Natural killer cell (primary cell): ENCODE results near the gene ARAF. TPM values are rescaled to one million over a fixed set of nuclear protein-coding genes. Genes with fewer than 3 reads are reported as not detected.

Source experiments
- ATAC-seq, 3 donors: fragments of 150-1000 bp in 2 of 3; fragments of 200-7000 bp in 1 of 3; cut with Tn5 transposase; 1 replicate in 1 of 3; 2 replicates in 2 of 3; pipeline ENCODE4 v1.10.0; 2021; ENCODE audit warnings: mild to moderate bottlenecking in 2 of 3, moderate library complexity in 2 of 3
- DNase-seq, 2 donors: peaks; one replicate each; pipeline versions ENCODE4 v3.0.0 to v3.0.0-alpha.2; 2013 to 2021; ENCODE audit warnings: mixed read lengths in 1 of 2
- H3K27ac ChIP-seq: one replicate; pipeline ENCODE4 v1.5.1; 2013; ENCODE audit warnings: mild to moderate bottlenecking, low read length
- H3K27me3 ChIP-seq: one replicate; pipeline ENCODE4 v1.6.1; 2013; ENCODE audit warnings: low read length; ENCODE audit not compliant: control insufficient read depth, insufficient read depth
- H3K36me3 ChIP-seq: one replicate; pipeline ENCODE4 v1.6.1; 2013; ENCODE audit warnings: low read length; ENCODE audit not compliant: control insufficient read depth, insufficient read depth
- H3K4me1 ChIP-seq: one replicate; pipeline ENCODE4 v1.6.1; 2013; ENCODE audit warnings: low read length; ENCODE audit not compliant: control insufficient read depth, insufficient read depth
- H3K4me3 ChIP-seq: one replicate; pipeline ENCODE4 v1.5.1; 2013; ENCODE audit warnings: low read length
- H3K9me3 ChIP-seq: one replicate; pipeline ENCODE4 v1.6.1; 2013; ENCODE audit warnings: low read length; ENCODE audit not compliant: control insufficient read depth, insufficient read depth
- H3K27ac Mint-ChIP-seq, 2 donors: one replicate each; pipeline ENCODE4 v1.8.0; 2022; ENCODE audit warnings: mild to moderate bottlenecking in 2 of 2, mixed read lengths in 2 of 2, moderate library complexity in 1 of 2
- H3K27me3 Mint-ChIP-seq, 2 donors: one replicate each; pipeline ENCODE4 v1.8.0; 2022; ENCODE audit warnings: low read depth in 2 of 2, mixed read lengths in 2 of 2
- H3K36me3 Mint-ChIP-seq: one replicate; pipeline ENCODE4 v1.8.0; 2022; ENCODE audit warnings: mixed read lengths
- H3K4me1 Mint-ChIP-seq, 2 donors: one replicate each; pipeline ENCODE4 v1.8.0; 2022; ENCODE audit warnings: mixed read lengths in 2 of 2
- H3K4me3 Mint-ChIP-seq: one replicate; pipeline ENCODE4 v1.8.0; 2022; ENCODE audit warnings: mild to moderate bottlenecking, moderate library complexity, mixed read lengths
- H3K9me3 Mint-ChIP-seq, 2 donors: one replicate each; pipeline ENCODE4 v1.8.0; 2022; ENCODE audit warnings: mixed read lengths in 2 of 2
- WGBS: methylation state at CpG from one replicate; pipeline ENCODE4 v1.1.7; 2013; ENCODE audit warnings: missing lambda C conversion rate; ENCODE audit not compliant: insufficient coverage; 5-methylcytosine and 5-hydroxymethylcytosine counted together
- intact Hi-C: fragments of 100-400 bp; cut with micrococcal nuclease; formaldehyde crosslinking; loops from one replicate; pipeline ENCODE4 v1.14.2; 2022
- total RNA-seq, 4 donors: library from RNA; stranded (reverse); fragments of 120-200 nt in 1 of 4; gene quantifications; one replicate each; pipeline versions ENCODE4 v1.2.3 to v1.2.4, GENCODE V29; 2013 to 2022
- TF ChIP-seq, protein P1 (sequence below): fragments of 200-600 bp; IDR thresholded peaks from one replicate; pipeline ENCODE4 v1.8.0; 2022; ENCODE audit warnings: antibody characterized with exemption

The ARAF gene
- total RNA-seq, 3 donors from 2014 or later (not counting 1 experiment from before 2014, with no cell fraction given) = 162 to 173 (median 169) TPM

DNA sequence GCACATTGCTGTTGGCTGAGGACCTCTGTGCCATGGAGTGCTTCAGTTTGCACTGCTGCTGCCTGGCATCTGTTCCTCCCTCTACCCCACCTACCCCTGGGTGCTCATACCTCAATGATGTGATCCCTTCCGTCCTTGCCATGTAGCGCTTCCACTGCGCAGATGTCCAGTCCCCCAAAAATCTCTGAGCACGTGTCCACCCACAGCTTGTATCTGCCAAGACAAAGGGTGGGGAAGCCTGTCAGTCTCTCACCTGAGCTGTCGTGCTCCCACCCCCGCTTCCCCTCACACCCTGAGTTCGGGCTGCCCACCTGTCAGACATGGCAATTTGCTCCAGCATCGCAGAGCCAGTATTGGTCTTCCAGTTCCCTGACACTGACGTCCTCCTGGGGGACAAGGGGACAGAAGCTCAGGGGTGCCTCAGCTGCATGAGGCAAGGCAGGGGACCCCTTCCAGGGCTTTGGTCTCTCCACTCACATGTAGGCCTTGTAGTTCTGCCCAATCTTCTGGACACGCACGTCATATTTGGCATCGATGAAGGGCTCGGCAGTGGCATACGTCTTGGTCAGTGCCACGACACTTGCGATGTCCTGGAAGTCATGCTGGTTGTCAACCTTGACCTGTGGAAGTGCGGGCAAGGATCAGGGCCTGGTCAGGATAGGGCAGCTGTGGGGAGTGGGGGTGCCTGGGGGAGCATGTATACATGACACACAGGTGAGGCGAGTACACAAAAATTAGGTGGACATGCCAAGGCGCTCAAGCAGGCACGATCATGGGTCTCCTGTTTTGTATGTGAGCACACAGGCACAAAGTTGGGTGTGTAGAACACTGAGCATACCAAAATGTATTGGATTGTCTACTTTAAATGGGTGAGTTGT lies 15.3 kb downstream of the ARAF start:
- Histone ChIP-seq H3K4me1 (peaks cover 9% of the 10 kb centered on the region), H3K4me3 (no peak overlapping the region), H3K27ac (no peak overlapping the region), H3K27me3 (no peaks in the 10 kb centered on the region), H3K36me3 (peaks cover 9% of the 10 kb centered on the region), H3K9me3 (no peaks in the 10 kb centered on the region)
- Mint-ChIP-seq H3K4me1 (peaks cover 4 to 15% of the 10 kb centered on the region in 2 donors), H3K9me3 (no peaks in the 10 kb centered on the region), H3K27me3 (peaks cover 0 to 15% of the 10 kb centered on the region in 2 donors), H3K36me3 (no peaks in the 10 kb centered on the region), H3K4me3 (no peak overlapping the region), H3K27ac (no peak overlapping the region)
- TF ChIP-seq, protein P1, sequence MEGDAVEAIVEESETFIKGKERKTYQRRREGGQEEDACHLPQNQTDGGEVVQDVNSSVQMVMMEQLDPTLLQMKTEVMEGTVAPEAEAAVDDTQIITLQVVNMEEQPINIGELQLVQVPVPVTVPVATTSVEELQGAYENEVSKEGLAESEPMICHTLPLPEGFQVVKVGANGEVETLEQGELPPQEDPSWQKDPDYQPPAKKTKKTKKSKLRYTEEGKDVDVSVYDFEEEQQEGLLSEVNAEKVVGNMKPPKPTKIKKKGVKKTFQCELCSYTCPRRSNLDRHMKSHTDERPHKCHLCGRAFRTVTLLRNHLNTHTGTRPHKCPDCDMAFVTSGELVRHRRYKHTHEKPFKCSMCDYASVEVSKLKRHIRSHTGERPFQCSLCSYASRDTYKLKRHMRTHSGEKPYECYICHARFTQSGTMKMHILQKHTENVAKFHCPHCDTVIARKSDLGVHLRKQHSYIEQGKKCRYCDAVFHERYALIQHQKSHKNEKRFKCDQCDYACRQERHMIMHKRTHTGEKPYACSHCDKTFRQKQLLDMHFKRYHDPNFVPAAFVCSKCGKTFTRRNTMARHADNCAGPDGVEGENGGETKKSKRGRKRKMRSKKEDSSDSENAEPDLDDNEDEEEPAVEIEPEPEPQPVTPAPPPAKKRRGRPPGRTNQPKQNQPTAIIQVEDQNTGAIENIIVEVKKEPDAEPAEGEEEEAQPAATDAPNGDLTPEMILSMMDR = no peak
- DNase-seq (no peak), ATAC-seq (no peak)
- WGBS = 96% methylated on average over 20 of the region's 20 CpGs
- intact Hi-C loops = no loop called here

DNA sequence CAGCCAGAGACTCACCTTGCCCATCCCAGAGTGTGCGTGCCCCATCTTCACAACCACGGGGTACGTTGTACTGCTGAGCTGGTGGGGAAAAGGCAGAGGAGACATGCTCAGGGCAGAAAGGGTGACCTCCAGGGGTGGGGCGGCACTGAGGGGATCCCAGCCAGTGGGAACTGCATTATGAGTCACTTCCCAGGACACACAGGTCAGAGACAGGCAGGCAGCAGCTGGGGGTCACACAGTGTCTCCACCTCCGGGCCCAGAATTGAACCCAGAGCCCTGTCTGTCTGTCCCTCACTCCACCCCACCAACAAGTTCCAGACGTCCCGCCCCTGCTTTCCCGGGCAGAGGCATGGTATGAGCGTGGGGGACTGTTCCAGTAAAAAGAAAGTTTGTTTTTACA lies 16.4 kb downstream of the ARAF start:
- DNase-seq = no peak
- Histone ChIP-seq H3K9me3 (no peaks in the 10 kb centered on the region), H3K4me1 (peaks cover 21% of the 10 kb centered on the region), H3K27me3 (no peaks in the 10 kb centered on the region), H3K36me3 (peaks cover 1% of the 10 kb centered on the region), H3K4me3 (no peak overlapping the region), H3K27ac (no peak overlapping the region)
- TF ChIP-seq, protein P1 = no peak
- H3K36me3 Mint-ChIP-seq = no peaks in the 10 kb centered on the region
- H3K4me1 Mint-ChIP-seq = peaks cover 12 to 27% of the 10 kb centered on the region in 2 donors
- ATAC-seq = no peak
- intact Hi-C loops = no loop called here
- H3K27me3 Mint-ChIP-seq = peaks cover 0 to 9% of the 10 kb centered on the region in 2 donors
- no peaks in the 10 kb centered on the region for H3K9me3 Mint-ChIP-seq
- H3K4me3 Mint-ChIP-seq = no peak overlapping the region
- H3K27ac Mint-ChIP-seq = no peak overlapping the region
- WGBS = 82% methylated on average over 5 of the region's 9 CpGs

DNA sequence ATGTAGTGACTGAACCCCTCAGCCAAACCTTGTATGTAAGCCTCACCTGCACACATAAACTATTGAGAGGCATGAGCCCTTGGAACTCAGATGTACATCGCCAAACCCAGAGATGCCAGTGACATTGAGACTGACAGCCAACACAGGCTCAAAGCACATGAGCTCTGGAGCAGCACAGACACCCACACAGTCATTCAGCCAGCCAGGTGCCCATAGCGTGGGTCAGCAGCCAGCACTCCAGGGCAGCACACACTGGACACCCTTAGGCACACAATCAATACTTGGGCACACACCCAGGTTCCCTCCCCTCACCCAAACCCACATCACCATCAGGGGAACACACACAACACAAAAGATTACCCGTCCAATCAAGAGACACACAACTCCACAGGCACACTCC lies 16.9 kb downstream of the ARAF start:
- Histone ChIP-seq H3K9me3 (no peaks in the 10 kb centered on the region), H3K27me3 (no peaks in the 10 kb centered on the region), H3K4me1 (peaks cover 26% of the 10 kb centered on the region), H3K27ac (no peak overlapping the region), H3K36me3 (no peaks in the 10 kb centered on the region), H3K4me3 (no peak overlapping the region)
- TF ChIP-seq, protein P1 = no peak
- 92% methylated on average over 3 of the region's 3 CpGs for WGBS
- no peak overlapping the region for H3K4me3 Mint-ChIP-seq
- H3K36me3 Mint-ChIP-seq = no peaks in the 10 kb centered on the region
- intact Hi-C loops = no loop called here
- H3K27ac Mint-ChIP-seq = no peak overlapping the region
- peaks cover 0 to 9% of the 10 kb centered on the region in 2 donors for H3K27me3 Mint-ChIP-seq
- DNase-seq (no peak), ATAC-seq (no peak)
- H3K4me1 Mint-ChIP-seq = peaks cover 12 to 28% of the 10 kb centered on the region in 2 donors
- no peaks in the 10 kb centered on the region for H3K9me3 Mint-ChIP-seq
